HG03558 (cell line): ENCODE results near the gene AFF3.

Source experiments
- ATAC-seq: cut with Tn5 transposase; IDR thresholded peaks from one replicate; pipeline ENCODE4 v1.9.1; 2021; ENCODE audit warnings: moderate number of reproducible peaks; ENCODE audit not compliant: unreplicated experiment; ENCODE audit errors: extremely low read depth

The AFF3 gene

DNA sequence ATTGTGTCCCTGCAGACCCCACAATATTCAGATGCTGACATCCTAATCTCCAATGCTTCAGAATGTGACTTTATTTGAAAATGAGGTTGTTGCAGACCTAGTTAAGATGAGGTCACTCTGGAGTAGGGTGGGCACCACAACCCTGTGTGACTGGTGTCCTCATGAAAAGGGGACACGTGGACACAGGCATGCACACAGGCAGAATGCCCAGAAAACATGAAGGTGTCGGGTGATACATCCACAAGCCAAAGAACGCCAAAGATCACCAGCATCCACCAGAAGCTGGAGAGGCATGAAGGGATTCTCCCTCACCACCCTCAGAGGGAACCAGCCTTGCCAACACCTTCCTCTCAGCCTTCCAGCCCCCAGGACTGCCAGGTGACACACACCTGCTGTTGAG, 69.3 kb downstream of the AFF3 start:
- no peak for ATAC-seq

DNA sequence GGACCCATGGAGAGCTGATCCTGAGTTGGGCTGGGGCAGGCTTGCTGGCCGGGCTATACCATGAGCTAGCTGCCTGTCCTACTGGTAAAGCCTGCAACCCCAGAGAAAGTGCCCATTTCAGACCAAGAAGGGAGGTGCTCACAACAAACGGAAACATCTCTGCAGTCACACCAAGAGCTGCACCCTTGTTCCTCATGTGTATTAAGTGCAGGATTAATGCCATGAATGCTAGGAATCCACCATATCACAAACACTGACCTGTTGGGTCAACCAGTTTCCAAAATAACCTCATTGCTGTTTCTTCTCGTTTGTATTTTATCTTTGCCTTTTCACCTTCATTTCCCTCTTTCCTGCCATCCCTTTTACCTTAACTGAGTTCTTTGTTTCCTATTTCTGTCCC, 69.9 kb downstream of the AFF3 start:
- no peak for ATAC-seq

GRCh38 chr2:100071335-100072043, 70.9 kb downstream of the AFF3 start:
- no peak for ATAC-seq

GRCh38 chr2:100070078-100070477, 72.3 kb downstream of the AFF3 start:
- ATAC-seq, result no peak

GRCh38 chr2:100068395-100068794, 74.0 kb downstream of the AFF3 start:
- ATAC-seq, result no peak

DNA sequence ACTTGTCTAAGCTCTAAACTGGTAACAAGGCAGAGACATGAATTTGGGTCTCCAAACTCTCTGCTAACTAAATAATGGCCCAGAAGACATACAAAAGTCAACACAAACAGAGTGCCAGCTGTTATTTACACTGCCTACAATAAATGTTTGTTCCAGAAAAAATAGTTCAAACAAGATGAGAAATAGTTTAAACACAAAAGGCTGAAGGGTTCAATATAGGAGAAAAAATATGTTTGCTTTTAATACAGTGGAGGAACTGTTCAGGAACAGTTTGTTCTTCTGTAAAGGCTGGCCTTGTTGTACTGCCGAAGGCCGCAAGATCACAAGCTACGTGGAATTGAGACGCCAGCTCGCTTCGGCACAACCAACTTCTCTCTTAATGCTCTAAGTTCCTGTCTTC, 74.6 kb downstream of the AFF3 start:
- ATAC-seq, result no peak

- no peak for ATAC-seq
Measured at GRCh38 chr2:100066856-100067255, 75.5 kb downstream of the AFF3 start.

DNA sequence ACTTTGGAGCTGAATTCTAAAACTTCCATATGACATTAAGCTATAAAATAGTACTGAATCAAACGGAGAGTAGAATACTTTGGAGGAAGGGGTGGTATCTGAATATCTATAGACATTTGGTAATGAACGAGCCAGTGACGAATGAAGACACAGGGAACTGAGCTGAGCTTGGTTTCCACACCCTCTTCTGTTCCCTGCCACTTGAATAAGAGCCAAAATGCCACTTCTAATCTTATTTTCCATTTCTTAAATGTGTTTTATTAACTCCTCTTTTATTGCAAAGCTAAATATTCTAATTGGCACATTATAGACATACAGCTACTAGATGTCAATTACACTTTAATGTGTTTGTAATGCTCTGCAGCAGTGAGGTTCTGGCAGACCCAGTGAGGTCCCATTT, 76.1 kb downstream of the AFF3 start:
- no peak for ATAC-seq

DNA sequence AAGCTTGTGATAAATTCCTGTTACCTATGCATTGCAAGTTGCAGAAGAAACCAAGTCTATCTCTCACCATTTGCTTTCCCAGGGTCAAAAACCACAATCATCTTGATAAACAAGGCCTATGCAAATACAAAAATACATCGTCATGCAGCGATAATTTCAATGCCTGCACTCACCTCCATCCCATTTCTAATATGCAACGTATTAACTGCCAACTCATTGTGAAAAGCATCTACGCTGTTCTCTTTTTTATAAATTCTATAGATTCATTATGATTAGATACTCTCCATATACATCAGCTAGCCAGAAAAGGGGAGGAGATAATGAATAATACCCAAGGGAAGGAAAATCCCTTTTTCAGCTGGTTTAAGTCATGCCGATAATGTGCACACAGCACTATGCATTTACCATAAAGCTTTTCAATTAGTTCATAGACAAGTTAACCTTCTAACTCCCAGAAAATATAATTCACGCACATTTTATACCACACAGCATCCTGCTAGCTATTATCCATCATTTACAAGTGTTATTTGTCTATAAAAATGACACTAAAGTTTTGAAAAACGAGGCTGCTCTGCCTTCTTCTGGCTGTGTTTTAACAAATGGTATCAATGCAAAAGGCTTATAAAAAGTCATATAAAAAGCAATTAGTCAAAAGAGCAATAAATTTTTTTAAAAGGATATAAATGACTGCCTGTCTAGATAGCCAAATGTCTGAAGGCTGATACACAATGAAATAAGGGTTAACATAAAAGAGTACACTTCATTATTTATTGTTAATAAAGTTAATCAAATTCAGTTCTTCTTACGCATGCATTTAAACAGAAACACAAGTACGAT, 77.6 kb downstream of the AFF3 start:
- ATAC-seq, result no peak

- no peak for ATAC-seq
Measured at GRCh38 chr2:100064165-100064564, 78.2 kb downstream of the AFF3 start.

DNA sequence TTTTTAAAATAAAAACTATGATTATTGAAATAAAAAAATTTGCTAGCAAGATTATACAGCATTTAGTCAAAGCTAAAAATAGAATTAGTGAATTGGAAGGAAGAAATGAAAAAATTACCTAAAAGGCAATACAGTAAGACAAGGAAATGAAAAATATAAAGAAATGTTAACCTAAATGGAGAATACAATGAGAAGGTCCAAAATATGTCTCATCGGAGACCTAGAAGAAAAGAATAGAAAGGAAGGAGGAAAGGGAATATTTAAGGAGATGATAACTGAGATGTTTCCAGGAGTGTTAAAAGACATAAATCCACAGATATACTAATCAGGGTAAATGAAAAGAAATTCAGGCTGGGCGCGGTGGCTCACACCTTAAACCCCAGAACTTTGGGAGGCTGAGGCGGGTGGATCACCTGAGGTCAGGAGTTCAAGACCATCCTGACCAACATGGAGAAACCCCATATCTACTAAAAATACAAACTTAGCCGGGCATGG, 78.9 kb downstream of the AFF3 start:
- no peak for ATAC-seq

GRCh38 chr2:100062336-100062735, 80.1 kb downstream of the AFF3 start:
- ATAC-seq, result no peak

- no peak for ATAC-seq
Measured at GRCh38 chr2:100060875-100061274, 81.5 kb downstream of the AFF3 start.

DNA sequence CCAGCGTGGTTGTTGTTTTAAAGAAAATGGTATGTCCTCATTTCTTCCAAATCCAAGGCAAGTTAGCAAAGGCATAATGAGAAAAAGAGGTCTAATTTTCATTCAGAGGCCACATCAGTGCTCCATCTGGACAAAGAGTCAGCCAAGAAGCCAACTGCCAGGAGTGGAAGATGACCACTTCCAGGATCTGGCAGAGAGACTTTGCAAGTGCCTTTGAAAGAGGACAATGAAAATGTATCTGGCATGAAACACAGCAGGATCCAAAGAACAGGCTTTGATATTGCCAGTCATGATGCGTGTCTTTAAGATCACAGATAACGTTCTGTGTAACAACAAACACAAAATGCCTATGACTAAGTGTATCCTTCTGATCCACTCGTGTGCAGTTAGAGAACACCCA, 82.8 kb downstream of the AFF3 start:
- ATAC-seq, result no peak

- ATAC-seq, result no peak
Measured at GRCh38 chr2:100057901-100058261, 84.5 kb downstream of the AFF3 start.

GRCh38 chr2:100054426-100054825, 88.0 kb downstream of the AFF3 start:
- no peak for ATAC-seq

- ATAC-seq, result no peak
Measured at GRCh38 chr2:100053087-100053885, 89.1 kb downstream of the AFF3 start.

GRCh38 chr2:100052650-100053049, 89.7 kb downstream of the AFF3 start:
- no peak for ATAC-seq

GRCh38 chr2:100051253-100051652, 91.1 kb downstream of the AFF3 start:
- no peak for ATAC-seq

DNA sequence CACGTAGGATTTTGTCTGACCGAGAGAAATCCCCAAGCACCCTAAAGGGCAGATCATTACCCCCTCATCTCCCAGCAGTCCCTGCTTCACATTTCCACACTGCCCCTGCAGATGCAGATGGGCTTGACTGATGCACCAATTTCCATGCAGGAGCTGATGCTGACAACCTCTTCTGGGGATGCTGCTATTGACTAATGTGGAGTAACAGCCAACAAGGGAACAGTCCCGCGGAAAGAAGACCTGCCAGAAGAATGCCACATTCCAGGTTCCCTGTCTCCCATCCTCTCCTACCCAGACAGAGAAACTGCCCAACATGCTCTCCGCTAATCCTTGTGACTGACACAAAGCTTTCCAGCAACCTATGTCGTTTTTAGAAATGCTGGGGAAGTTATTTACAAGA, 91.7 kb downstream of the AFF3 start:
- ATAC-seq, result no peak
